Metanephros (tissue), 1 donor: ENCODE data around the gene ZNF319. TPM values are rescaled to one million over a fixed set of nuclear protein-coding genes. Genes with fewer than 3 reads are reported as not detected.

Experiments used
- total RNA-seq: library from RNA; depleted of rRNA; stranded (reverse); fragments of >200 nt; gene quantifications from one replicate; pipeline ENCODE4 v1.2.3, GENCODE V29; 2014

Gene ZNF319
- 9.3 TPM for total RNA-seq

DNA sequence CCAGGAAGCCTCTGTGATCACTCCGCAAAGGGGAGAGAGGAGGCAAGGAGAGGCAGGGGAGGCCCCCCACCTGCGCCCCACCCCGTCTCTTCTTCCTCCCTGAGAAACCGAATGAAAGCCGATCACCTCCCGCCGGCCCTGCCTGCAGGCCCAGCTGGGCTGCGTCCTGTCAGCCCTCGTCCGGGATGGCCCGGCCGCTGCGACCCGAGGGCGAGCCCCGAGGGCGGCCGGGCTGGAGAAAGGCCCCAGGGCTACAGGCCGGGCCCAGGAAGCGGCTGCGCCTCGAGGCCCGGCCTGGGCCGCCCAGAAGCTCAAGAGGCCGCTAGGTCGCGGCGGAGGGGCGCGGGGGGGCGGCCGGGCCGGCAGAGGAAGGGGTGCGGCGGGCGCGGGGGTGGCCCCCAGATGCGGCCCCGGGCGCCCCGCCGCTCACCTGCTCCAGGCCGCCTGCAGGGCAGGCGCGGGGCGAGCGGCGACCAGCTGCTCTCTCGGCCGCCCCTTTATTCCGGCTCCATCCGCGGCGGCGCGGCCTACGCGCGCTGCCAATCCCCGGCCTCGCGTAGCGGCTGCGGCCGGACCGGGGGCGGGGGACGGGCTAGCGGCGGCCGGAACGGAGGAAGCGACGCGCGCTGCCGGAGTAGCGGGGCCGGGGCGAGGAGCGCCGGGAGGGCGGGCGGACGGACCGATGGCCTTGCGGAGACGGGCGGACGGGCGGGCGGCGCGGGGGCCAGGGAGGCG, at the start of gene ZNF319:
TSS of gene ZNF319 (minus strand) at position 702 of the 735 bp plus-strand sequence. CDS start 2,407 bp downstream, outside the sequence.

DNA sequence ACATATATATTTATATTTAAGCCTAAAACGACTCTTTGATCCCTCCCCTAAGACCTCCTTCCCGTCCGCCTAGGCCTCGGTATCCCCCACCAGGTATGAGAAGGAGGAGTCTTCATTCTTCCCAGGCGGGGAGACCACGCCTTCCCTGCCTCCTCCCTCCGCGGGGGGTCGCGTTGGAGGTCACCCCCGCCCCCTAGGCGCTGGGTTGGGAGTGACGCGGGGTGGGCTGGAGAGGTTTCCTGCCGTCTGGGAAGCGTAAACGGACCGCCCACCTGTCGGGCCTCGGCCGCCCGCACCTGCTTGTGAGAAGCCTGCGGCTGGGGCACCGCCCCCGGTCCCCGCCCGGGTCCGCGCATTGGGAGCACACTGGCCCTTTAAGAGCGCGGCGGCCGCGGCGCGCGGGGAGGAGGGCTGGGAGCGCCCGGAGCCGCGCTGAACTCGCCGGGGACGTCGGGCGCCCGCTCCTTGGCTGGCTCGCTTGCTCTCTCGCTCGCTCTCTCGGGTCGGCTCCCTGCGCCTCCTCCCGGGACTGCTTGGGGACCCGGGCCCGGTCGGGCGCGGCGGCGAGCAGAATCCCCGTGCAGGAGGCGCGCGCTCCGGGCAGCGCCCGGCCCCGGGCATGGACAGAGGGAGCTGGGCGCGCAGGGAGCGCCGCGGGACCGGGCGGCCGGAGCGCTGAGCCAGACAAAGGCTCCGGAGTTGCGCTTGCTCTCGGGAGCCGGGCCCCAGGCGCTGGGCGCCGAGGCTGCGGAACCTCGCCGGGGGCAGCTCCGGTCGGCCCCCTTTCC, 25.1 kb upstream of the ZNF319 start, which contains the start of gene MMP15:
TSS of gene MMP15 (plus strand) at position 404 of the 788 bp plus-strand sequence. CDS start 597 bp downstream, outside the sequence.

DNA sequence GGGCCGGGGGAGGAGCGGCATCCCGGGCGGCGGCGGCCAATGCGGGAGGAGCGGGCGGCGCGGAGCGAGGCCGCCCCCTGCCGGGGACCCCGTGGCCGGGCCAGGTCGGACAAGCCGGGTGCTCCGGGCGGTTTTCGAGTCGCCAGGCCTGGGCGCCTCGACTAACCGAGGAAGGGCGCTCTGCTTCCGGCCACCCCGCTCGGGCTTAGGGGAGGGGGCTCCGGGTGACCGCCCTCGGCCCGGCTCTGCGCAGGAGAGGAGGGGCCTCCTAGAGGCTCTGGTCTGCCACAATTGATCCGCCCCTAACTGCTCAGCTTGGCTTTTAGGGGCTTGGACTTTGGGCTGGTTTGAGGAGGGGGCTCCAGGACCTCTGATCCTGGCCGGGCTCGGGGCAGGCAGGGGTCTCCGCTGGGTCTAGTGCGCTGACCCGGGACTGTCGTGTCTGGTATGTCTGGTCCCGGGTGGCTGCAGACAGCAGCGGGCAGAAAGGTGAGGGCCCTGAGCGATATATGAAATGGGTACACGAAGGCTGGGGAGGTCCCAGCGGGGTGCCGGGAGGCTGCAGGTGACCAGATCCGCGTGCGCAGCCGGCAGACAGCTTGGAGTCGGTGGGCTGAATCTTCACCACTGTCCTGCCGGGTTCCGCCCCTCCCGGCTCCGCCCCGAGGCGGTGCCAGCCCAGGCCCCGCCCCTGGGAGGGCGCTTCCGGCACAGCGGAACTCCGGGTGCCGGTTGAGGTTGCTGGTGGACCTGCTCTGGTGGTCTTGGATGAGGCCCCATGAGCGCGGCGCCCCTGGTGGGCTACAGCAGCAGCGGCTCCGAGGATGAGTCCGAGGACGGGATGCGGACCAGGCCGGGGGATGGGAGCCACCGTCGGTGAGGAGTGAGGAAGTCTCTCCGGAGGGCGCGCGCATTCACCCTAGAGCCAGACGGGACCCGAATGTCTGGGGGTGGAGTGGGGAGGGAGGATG, 519 bp upstream of the ZNF319 start, which contains the start of gene USB1:
TSS of gene USB1 (plus strand) at position 702 of the 971 bp plus-strand sequence. CDS start at position 779, 77 bp downstream.

DNA sequence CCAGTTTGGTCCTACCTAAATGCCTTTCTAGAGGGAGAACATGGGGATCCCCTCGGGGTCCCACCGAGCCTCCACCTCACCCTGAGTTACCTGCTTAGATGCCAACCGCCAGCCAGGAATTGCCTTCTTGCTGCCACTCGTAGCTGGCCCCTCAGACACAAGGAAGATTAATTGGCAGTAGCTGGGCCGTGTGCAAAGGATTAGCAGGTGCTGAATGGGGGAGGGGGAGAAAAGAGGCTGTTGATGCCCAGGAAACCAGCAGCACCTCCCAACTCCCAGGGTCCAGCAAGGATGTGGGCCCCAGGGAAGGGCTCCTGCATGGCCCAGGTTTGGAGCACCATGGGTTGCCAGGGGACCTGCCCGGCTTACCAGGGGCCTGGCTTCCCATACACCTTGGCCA, 29.5 kb downstream of the ZNF319 start, which contains the start of gene CNGB1:
TSS of gene CNGB1 (minus strand) at position 159 of the 400 bp plus-strand sequence. CDS start 3,842 bp downstream, outside the sequence.

Other genes starting within 250 kb of the ZNF319 start
- gene KIFC3, start 198.2 kb downstream of the ZNF319 start, total RNA-seq: 92.7 TPM
- gene CNGB1, start 29.5 kb downstream of the ZNF319 start, total RNA-seq: not detected
- 19.7 TPM for gene USB1, start 735 bp upstream of the ZNF319 start, total RNA-seq
- gene MMP15, start 25.1 kb upstream of the ZNF319 start, total RNA-seq: 20.7 TPM
- 64.0 TPM for gene CFAP20, start 128.7 kb upstream of the ZNF319 start, total RNA-seq
- gene CSNK2A2, start 197.4 kb upstream of the ZNF319 start, total RNA-seq: 36.6 TPM